Measurements from ENCODE around the gene TEAD1.

- TF ChIP-seq CTCF (IDR thresholded peaks at IDR 0.05) (no peak), POLR2A (IDR thresholded peaks at IDR 0.05) (no peak)
Observed at GRCh38 chr11:12755510-12756453, 81.6 kb downstream of the TEAD1 start.
